ENCODE results near the gene SNTN. TPM values are rescaled to one million over a fixed set of nuclear protein-coding genes. Genes with fewer than 3 reads are reported as not detected.
A peak's percentile ranks its signal among the peaks of the same experiment; 100 is the strongest.

Gene SNTN
- total RNA-seq, 1 experiment from 2014 or later: not detected

DNA sequence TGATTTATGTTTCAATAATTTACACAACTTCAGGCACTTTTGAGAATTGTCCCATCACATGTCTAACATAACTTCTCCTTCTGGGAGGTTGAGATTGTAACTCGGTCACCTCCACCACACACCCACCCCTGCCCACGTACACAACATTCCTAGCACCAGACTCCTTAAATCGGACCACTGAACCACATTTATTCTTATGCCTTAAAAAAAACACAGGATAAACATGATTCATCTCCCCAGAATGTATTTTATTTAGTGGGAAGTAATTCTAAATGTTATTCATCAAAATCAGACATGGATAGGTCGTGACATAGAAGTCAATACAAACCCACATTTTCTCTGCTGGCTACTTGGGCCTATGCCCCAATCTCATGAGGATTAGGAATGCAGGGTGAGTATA is 3.0 kb downstream of the SNTN start:
- DNase-seq (ENCODE audit: low spot score): no peak
- no peaks in the 10 kb centered on the region for H3K36me3 ChIP-seq (ENCODE audit: insufficient read depth, low read length, poor library complexity, severe bottlenecking)

DNA sequence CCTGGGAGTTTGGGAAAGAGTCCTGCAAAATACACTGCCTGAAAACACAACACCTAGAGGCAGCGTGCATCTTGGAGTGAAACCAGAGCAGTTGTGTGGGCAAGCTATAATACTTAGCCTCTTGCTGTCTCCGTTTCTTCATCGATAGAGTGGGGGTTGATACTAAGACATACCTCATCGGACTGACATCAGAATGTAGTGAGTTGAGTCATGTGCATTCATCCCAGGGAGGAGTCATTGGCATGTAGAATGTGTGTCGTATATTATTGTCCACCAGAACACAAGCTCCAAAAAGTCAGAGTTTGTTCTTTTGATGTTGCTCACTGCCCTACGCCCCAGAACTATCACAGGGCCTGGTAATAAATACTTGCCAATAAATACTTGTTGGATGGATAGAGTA is 4.3 kb downstream of the SNTN start:
- CTCF ChIA-PET: no interaction called here
- BruUV-seq (replicated peaks): no TSS peak
- H3K4me3 ChIP-seq (ENCODE audit: low read depth, low read length, poor library complexity, severe bottlenecking): no peak overlapping the region
- no peak for TF ChIP-seq CTCF (conservative IDR thresholded peaks at IDR 0.05; ENCODE audit: low read depth, low read length)
- TF ChIP-seq EZH2 (IDR thresholded peaks at IDR 0.05; ENCODE audit: borderline replicate concordance, low read depth, low read length, poor library complexity, severe bottlenecking): no peak
- intact Hi-C loops (cut with micrococcal nuclease; ENCODE audit: unreplicated experiment): no loop called here
- no peak for DNase-seq (ENCODE audit: low spot score)
- no peak overlapping the region for H3K27ac ChIP-seq (ENCODE audit: low read depth, low read length, poor library complexity, severe bottlenecking)
- no peaks in the 10 kb centered on the region for H3K9me3 ChIP-seq (ENCODE audit: low read depth, low read length, poor library complexity, severe bottlenecking)
- POLR2A ChIA-PET (ENCODE audit: low non-redundant PET): no interaction called here
- H3K4me1 ChIP-seq (ENCODE audit: insufficient read depth, low read length, poor library complexity, severe bottlenecking): no peaks in the 10 kb centered on the region
- no peaks in the 10 kb centered on the region for H3K36me3 ChIP-seq (ENCODE audit: insufficient read depth, low read length, poor library complexity, severe bottlenecking)
- H3K27me3 ChIP-seq (replicated peaks; ENCODE audit: insufficient read depth, low read depth, low read length, poor library complexity): no peaks in the 10 kb centered on the region

More for the DNA sequence above, 3.0 kb downstream of the SNTN start:
- no TSS peak for BruUV-seq (replicated peaks)
- TF ChIP-seq CTCF (conservative IDR thresholded peaks at IDR 0.05; ENCODE audit: low read depth, low read length): no peak
- no peak for TF ChIP-seq EZH2 (IDR thresholded peaks at IDR 0.05; ENCODE audit: borderline replicate concordance, low read depth, low read length, poor library complexity, severe bottlenecking)
- no peaks in the 10 kb centered on the region for H3K9me3 ChIP-seq (ENCODE audit: low read depth, low read length, poor library complexity, severe bottlenecking)
- H3K27ac ChIP-seq (ENCODE audit: low read depth, low read length, poor library complexity, severe bottlenecking): no peak overlapping the region
- no peak overlapping the region for H3K4me3 ChIP-seq (ENCODE audit: low read depth, low read length, poor library complexity, severe bottlenecking)
- no peaks in the 10 kb centered on the region for H3K27me3 ChIP-seq (replicated peaks; ENCODE audit: insufficient read depth, low read depth, low read length, poor library complexity)
- POLR2A ChIA-PET (ENCODE audit: low non-redundant PET): no interaction called here
- intact Hi-C loops (cut with micrococcal nuclease; ENCODE audit: unreplicated experiment): no loop called here
- CTCF ChIA-PET: no interaction called here
- no peaks in the 10 kb centered on the region for H3K4me1 ChIP-seq (ENCODE audit: insufficient read depth, low read length, poor library complexity, severe bottlenecking)

DNA sequence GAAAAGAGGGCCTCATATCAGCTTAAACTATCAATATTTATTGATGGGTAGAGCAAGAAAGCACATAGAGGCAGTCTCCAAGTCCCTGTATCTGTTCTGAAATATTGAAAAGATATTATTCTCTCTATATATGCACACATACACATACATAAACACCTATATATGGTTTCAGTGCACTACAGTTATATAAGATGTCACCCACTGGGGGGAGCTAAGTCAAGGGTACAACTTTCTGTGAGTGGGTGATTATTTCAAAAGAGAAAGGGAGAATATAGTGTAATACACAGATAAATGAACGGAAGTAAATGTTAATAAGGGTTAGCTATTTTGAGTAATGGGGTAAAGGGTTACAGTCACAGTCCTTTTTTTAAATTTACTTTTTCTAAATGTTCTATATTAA is 8.8 kb downstream of the SNTN start:
- no peaks in the 10 kb centered on the region for H3K36me3 ChIP-seq (ENCODE audit: insufficient read depth, low read length, poor library complexity, severe bottlenecking)
- no TSS peak for BruUV-seq (replicated peaks)
- H3K4me1 ChIP-seq (ENCODE audit: insufficient read depth, low read length, poor library complexity, severe bottlenecking): no peaks in the 10 kb centered on the region
- TF ChIP-seq CTCF (conservative IDR thresholded peaks at IDR 0.05; ENCODE audit: low read depth, low read length) (peak; percentile 27; the same call in 1 of the 2 replicates), EZH2 (IDR thresholded peaks at IDR 0.05; ENCODE audit: borderline replicate concordance, low read depth, low read length, poor library complexity, severe bottlenecking) (no peak)
- no peaks in the 10 kb centered on the region for H3K9me3 ChIP-seq (ENCODE audit: low read depth, low read length, poor library complexity, severe bottlenecking)
- intact Hi-C loops (cut with micrococcal nuclease; ENCODE audit: unreplicated experiment): loop anchor here (5.0 kb wide), 1 partner anchor 156 kb away; the partner anchor contains the start of gene C3orf49
- ChIA-PET POLR2A (ENCODE audit: low non-redundant PET) (no interaction called here), CTCF (no interaction called here)
- no peak overlapping the region for H3K27ac ChIP-seq (ENCODE audit: low read depth, low read length, poor library complexity, severe bottlenecking)
- no peak overlapping the region for H3K4me3 ChIP-seq (ENCODE audit: low read depth, low read length, poor library complexity, severe bottlenecking)
- peak; percentile 23 for DNase-seq (ENCODE audit: low spot score)
- no peaks in the 10 kb centered on the region for H3K27me3 ChIP-seq (replicated peaks; ENCODE audit: insufficient read depth, low read depth, low read length, poor library complexity)

Measured in A673 (cell line).